ENCODE measurements around the gene PTPRU.

PTPRU gene

DNA sequence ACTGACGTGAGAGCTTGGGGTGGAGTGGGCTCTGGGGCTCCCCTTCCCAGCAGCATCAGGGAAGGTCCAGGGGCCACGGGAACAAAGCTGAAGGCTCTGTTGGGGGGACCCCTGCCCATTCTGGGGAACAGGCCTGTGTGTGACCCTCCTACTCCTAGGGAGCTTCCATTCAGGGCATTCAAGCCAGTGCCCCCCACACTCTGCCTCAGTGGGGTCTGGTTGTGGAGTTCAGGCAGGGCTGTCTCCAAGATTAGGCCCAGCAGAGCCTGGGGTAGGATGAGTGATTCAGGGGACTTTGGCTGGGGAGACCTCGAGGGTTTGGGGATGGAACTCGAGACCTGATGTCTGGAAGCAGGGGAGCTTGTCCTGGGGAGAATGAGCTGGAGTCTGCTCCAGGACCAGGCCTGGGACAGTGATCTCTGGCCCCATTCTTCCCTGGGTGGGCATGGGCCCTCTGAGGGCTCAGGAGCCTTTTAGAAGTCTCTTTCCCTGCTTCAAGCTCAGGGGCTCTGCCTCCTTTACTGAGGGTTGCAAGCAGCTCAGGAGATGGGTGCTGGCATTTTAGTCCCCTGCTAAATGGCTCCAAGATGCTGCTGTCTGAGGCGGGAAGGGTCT lies 81.7 kb downstream of the PTPRU start:
- no peak overlapping the region for H3K4me3 ChIP-seq (ENCODE audit: low read depth, low read length)
- TF ChIP-seq, protein P1, sequence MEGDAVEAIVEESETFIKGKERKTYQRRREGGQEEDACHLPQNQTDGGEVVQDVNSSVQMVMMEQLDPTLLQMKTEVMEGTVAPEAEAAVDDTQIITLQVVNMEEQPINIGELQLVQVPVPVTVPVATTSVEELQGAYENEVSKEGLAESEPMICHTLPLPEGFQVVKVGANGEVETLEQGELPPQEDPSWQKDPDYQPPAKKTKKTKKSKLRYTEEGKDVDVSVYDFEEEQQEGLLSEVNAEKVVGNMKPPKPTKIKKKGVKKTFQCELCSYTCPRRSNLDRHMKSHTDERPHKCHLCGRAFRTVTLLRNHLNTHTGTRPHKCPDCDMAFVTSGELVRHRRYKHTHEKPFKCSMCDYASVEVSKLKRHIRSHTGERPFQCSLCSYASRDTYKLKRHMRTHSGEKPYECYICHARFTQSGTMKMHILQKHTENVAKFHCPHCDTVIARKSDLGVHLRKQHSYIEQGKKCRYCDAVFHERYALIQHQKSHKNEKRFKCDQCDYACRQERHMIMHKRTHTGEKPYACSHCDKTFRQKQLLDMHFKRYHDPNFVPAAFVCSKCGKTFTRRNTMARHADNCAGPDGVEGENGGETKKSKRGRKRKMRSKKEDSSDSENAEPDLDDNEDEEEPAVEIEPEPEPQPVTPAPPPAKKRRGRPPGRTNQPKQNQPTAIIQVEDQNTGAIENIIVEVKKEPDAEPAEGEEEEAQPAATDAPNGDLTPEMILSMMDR (IDR thresholded peaks at IDR 0.05; ENCODE audit: low read depth, low read length, missing control alignments): no peak
- no peak for DNase-seq (ENCODE audit: low read depth)

DNA sequence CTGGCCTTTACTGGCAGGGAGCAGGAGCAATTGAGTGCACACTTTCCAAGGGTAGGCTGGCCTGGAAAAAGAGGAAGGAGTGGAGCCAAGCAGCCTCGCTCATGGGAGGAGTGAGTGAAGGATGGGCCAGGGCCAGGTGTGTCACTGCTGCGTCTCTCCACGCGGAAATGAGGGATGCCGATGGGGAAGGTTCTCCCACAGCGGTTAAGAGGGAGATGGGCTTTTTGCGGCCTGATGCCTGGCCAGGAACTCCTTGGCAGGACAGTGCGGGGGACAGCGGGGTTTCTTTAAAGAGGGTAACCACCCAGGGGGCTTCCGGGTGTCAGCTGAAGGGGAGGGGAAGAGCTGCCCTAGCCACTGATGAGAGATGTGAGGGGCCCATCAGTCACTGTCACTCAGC lies 82.4 kb downstream of the PTPRU start:
- TF ChIP-seq, protein P1 (IDR thresholded peaks at IDR 0.05; ENCODE audit: low read depth, low read length, missing control alignments): no peak
- no peak for DNase-seq (ENCODE audit: low read depth)
- H3K4me3 ChIP-seq (ENCODE audit: low read depth, low read length): no peak overlapping the region

DNA sequence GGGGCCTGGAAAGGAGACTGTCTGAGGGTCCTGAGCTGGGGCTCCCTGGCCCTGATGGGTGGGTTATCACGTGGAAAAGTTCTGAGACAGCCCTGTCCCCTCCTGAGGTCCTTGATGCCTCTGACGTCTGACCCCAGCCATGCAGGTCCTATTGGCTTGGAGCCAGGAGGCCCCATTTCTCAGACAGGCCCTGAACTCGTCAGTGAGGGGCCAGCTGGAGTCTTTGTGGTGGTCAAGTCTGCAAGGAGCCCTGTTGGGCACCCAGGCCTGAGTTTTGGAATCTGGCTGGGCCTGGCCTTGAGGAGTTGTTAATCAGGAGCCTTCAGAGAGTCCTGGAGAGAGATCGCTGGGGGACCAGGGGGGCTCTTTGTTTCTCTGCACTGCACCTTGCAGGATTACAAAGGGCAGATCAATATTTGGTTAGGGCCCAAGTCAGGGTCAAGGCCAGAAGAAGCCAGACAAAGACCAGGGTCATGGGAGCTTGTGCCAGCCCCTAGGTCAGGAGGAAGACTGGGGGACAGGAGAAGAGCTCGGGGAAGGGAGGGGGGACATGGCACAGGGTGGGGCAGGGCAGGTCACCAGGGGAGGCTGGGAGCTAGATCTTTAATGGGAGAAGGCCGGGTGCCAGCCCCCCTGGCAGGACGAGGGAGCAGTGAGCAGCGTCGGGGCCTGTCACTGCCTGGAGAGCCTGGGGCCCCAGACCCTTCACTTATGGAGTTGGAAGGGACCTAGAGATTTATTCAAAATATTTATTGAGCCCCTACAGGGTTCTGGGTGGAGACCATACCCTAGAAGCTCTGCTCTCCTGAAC lies 83.2 kb downstream of the PTPRU start:
- H3K4me3 ChIP-seq (ENCODE audit: low read depth, low read length): no peak overlapping the region
- TF ChIP-seq, protein P1 (IDR thresholded peaks at IDR 0.05; ENCODE audit: low read depth, low read length, missing control alignments): no peak
- DNase-seq (ENCODE audit: low read depth): no peak

DNA sequence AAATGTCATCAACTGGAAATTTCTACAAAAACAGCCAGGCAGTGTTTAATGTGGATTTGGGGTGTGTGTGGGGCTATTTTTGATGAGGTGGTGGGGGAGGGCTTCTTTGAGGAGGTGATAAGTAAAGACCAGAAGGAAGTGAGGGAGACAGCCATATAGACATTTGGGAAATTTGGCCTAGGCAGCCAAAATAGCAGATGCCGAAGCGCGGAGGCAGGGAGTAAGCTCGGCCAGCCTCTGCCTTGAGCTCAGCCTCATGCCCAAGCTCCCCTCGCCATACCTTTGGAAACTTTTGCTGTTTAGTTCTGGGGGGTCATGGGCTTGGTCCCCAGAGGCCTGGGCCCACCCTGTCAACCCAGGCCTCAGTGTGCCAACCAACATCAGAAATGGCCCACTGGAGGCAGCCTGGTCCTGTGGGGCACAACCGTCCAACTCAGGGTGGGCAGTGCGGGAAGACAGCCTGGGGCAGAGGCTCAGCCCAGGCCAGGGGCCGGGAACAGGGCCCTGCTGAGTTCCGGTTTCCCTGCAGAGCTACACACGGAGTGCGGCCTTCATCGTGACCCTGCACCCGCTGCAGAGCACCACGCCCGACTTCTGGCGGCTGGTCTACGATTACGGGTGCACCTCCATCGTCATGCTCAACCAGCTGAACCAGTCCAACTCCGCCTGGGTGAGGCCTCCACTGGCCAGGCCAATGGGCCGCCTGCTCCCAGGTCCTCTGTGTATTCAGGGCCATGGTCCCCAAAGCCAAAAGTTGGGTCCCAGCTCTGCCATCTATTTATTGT lies 84.0 kb downstream of the PTPRU start:
- no peak for DNase-seq (ENCODE audit: low read depth)
- H3K4me3 ChIP-seq (ENCODE audit: low read depth, low read length): no peak overlapping the region
- TF ChIP-seq, protein P1 (IDR thresholded peaks at IDR 0.05; ENCODE audit: low read depth, low read length, missing control alignments): no peak

DNA sequence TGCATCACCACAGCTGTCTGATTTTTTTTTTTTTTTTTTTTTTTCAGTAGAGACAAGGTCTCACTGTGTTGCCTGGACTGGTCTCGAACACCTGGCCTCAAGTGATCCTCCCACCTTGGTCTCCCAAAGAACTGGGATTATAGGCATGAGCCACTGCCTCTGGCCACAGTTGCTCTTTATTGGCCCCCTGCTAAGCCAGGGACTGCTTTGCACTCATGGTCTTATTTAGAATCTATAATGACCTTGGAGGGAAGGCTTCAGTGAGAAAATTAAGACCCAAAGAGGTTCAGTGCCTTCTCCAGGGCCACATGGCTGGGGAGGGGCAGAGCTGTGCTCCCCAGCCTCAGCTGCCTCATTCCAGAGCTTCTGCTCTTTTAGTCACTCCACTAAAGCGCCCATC lies 84.9 kb downstream of the PTPRU start:
- DNase-seq (ENCODE audit: low read depth): no peak
- H3K4me3 ChIP-seq (ENCODE audit: low read depth, low read length): no peak overlapping the region
- TF ChIP-seq, protein P1 (IDR thresholded peaks at IDR 0.05; ENCODE audit: low read depth, low read length, missing control alignments): no peak

DNA sequence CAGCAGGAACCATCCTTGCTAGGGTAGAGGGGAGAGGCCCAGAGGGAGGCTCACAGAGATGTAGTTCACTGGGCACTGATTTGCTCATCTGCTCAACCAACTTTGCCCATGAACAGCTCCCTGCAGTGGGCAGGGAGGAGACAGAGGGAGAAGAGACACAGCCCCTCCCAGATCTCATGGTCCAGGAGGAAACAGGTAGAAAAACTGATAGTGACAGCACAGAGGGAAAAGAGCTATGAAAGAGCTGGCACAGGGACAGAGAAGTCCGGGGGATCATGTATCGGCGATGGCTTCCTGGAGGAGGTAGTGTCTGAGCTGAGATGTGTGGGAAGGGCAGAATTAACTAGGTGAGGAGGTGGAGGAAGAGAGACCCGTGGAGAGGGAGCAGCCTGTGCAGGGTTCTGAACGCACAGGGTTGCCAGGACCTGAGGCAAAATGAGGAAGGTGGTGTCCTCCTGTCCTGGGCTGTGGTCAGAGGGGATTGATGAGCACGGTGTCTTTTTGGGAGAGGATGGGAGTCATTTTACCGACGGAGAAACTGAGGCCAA lies 85.9 kb downstream of the PTPRU start:
- TF ChIP-seq, protein P1 (IDR thresholded peaks at IDR 0.05; ENCODE audit: low read depth, low read length, missing control alignments): no peak
- H3K4me3 ChIP-seq (ENCODE audit: low read depth, low read length): no peak overlapping the region
- DNase-seq (ENCODE audit: low read depth): no peak
